HEK293T (cell line): ENCODE measurements around the gene KMT2A.
A peak's percentile ranks its signal among the peaks of the same experiment; 100 is the strongest.

Experiments used
- CTCF ChIA-PET: fragments of 350-600 bp; formaldehyde crosslinking; extraction: SDS; loops from one replicate; lab custom pipeline; 2021; ENCODE audit warnings: antibody characterized with exemption, inconsistent platforms; lab: Yijun Ruan, JAX
- POLR2A ChIA-PET: fragments of 350-600 bp; formaldehyde crosslinking; extraction: SDS; loops from one replicate; lab custom pipeline; 2020; ENCODE audit warnings: antibody characterized with exemption, inconsistent platforms; lab: Yijun Ruan, JAX
- DNase-seq: peaks from one replicate; pipeline ENCODE4 v3.0.0; 2012; ENCODE audit warnings: mixed read lengths; ENCODE audit errors: extremely low spot score
- ARNT ChIP-seq: fragments of 450-650 bp; IDR thresholded peaks from 2 replicates; pipeline ENCODE4 v1.6.1; 2017; ENCODE audit warnings: mild to moderate bottlenecking
- BHLHE40 ChIP-seq: fragments of 450-650 bp; IDR thresholded peaks from 2 replicates; pipeline ENCODE4 v1.6.1; 2016; ENCODE audit warnings: mild to moderate bottlenecking, moderate library complexity, borderline replicate concordance
- CTBP1 ChIP-seq: fragments of 450-650 bp; IDR thresholded peaks from 2 replicates; pipeline ENCODE4 v1.6.1; 2016; ENCODE audit warnings: borderline replicate concordance
- ELF4 ChIP-seq: fragments of 450-650 bp; IDR thresholded peaks from 2 replicates; pipeline ENCODE4 v1.6.1; 2017; ENCODE audit warnings: antibody characterized with exemption
- FOXA1 ChIP-seq: fragments of 450-650 bp; IDR thresholded peaks from 2 replicates; pipeline ENCODE4 v1.6.1; 2016; ENCODE audit warnings: mild to moderate bottlenecking
- FOXK2 ChIP-seq: fragments of 450-650 bp; IDR thresholded peaks from 2 replicates; pipeline ENCODE4 v1.6.1; 2016; ENCODE audit warnings: mild to moderate bottlenecking
- FOXM1 ChIP-seq: fragments of 450-650 bp; IDR thresholded peaks from 2 replicates; pipeline ENCODE4 v1.6.1; 2017; ENCODE audit warnings: mild to moderate bottlenecking, borderline replicate concordance
- HDGF ChIP-seq: fragments of 450-650 bp; IDR thresholded peaks from 2 replicates; pipeline ENCODE4 v1.6.1; 2017; ENCODE audit warnings: antibody characterized with exemption, borderline replicate concordance
- L3MBTL2 ChIP-seq: fragments of 450-650 bp; conservative IDR thresholded peaks from 2 replicates; pipeline ENCODE4 v1.6.1; 2016; ENCODE audit warnings: mild to moderate bottlenecking
- LEF1 ChIP-seq: fragments of 450-650 bp; IDR thresholded peaks from 2 replicates; pipeline ENCODE4 v1.6.1; 2017; ENCODE audit warnings: mild to moderate bottlenecking, borderline replicate concordance
- NFRKB ChIP-seq: fragments of 450-650 bp; IDR thresholded peaks from 2 replicates; pipeline ENCODE4 v1.6.1; 2016; ENCODE audit warnings: mild to moderate bottlenecking, moderate library complexity
- SP1 ChIP-seq: fragments of 450-650 bp; IDR thresholded peaks from 2 replicates; pipeline ENCODE4 v1.6.1; 2017
- SUZ12 ChIP-seq: fragments of 450-650 bp; IDR thresholded peaks from 2 replicates; pipeline ENCODE4 v1.6.1; 2016; ENCODE audit warnings: mild to moderate bottlenecking
- TARDBP ChIP-seq: fragments of 450-650 bp; IDR thresholded peaks from 2 replicates; pipeline ENCODE4 v1.6.1; 2016
- ZNF384 ChIP-seq: fragments of 450-650 bp; IDR thresholded peaks from 2 replicates; pipeline ENCODE4 v1.6.1; 2016
- TF ChIP-seq, protein P1 (sequence below): fragments of 450-650 bp; IDR thresholded peaks from 2 replicates; pipeline ENCODE4 v1.6.1; 2016

Gene KMT2A

DNA sequence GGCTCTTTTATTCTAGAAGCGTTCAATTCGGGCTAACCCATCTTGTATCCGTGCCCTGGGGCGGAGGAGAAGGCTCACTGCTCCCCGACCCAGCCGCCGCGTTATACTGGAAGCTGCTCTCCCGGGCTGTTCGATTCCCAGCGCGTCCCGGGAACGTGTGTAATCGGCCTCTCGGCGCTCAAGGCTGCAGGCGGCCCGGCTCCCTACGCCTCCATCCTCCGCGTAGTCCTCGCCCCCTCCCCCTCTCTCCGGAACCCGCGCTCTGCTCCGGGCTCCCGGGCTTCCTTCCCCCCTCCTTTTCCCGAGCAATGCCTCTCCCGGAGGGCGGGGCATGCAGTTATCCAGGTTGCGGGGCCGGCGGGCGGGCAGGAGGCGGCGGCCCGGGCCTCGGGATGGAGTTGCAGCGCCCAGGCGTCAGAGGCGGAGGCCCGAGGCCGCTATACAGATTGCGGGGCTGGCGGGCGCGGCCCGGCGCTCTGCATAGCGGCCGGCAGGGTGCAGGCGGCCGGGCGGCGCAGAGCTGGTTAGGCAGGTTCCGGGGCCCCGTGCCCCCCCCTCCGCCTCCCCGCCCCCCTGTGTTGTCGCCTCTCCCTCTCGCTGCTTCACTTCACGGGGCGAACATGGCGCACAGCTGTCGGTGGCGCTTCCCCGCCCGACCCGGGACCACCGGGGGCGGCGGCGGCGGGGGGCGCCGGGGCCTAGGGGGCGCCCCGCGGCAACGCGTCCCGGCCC is at the start of gene KMT2A:
Gene KMT2A, plus strand, starts transcription at position 600 of the 732 bp plus-strand sequence. Its CDS starts 21 bp downstream, at position 621.
- POLR2A ChIA-PET: interaction anchor here (0.8 to 1.8 kb wide), 10 partner anchors 10 to 61 kb away, joined by 3 to 8 read pairs (median 4); no protein-coding TSS in a partner anchor
- CTCF ChIA-PET: interaction anchor here (0.6 kb wide), 2 partner anchors 20 to 79 kb away, joined by 3 to 5 read pairs; no protein-coding TSS in a partner anchor
- DNase-seq: peak; percentile 89
- TF ChIP-seq, protein P1, sequence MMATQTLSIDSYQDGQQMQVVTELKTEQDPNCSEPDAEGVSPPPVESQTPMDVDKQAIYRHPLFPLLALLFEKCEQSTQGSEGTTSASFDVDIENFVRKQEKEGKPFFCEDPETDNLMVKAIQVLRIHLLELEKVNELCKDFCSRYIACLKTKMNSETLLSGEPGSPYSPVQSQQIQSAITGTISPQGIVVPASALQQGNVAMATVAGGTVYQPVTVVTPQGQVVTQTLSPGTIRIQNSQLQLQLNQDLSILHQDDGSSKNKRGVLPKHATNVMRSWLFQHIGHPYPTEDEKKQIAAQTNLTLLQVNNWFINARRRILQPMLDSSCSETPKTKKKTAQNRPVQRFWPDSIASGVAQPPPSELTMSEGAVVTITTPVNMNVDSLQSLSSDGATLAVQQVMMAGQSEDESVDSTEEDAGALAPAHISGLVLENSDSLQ: no peak
- TF ChIP-seq FOXK2 (no peak), ARNT (peak; percentile 91), NFRKB (no peak; the same call in 1 of the 2 replicates), ELF4 (no peak), CTBP1 (peak; percentile 63; the same call in 1 of the 2 replicates), ZNF384 (no peak), FOXA1 (no peak), SP1 (no peak), FOXM1 (peak; percentile 98), HDGF (no peak), SUZ12 (no peak), BHLHE40 (no peak), LEF1 (peak; percentile 100), TARDBP (peak; percentile 98), L3MBTL2 (no peak)

DNA sequence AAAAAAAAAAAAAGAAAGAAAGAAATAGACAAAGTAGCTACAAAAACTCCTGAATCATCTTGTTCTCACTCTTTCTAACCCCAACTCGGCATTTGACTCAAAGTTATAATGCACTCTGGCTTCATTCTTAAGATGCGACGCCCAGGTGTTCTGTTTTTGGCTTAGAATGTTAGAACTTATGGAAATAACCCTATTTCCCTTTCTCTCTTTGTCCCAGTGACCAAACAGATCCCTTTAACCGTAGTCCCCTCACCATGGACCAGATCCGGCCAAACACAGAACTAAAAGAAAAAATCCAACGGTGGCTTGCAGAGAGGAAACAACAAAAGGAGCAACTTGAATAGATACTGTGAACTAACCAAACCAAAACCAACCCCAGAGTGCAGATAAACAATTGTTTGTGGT is 40.2 kb upstream of the KMT2A start:
- POLR2A ChIA-PET: no interaction called here
- CTCF ChIA-PET: interaction anchor here (0.6 kb wide), 2 partner anchors 24 to 47 kb away, joined by 3 read pairs; no protein-coding TSS in a partner anchor
- DNase-seq: no peak
- TF ChIP-seq TARDBP (no peak), ARNT (no peak), FOXM1 (no peak), FOXA1 (no peak)

DNA sequence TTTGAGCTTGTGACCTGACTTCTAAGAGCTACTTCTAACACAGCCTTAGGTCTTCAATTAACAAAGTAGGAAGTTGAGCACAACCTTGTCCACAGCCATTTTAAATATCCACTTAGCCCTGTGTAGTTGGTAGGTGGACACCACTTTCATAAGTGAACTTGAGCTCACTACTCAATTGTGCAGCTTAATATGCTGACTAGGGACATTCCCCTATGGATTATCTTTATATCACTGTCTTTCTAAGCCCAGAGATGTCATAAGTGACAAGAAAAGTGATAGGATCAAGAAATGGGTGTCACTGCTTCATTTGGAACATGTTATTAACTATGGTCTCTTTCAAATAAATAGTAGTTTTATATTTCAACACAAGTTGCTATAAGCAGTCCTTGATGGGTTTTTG is 38.8 kb upstream of the KMT2A start:
- DNase-seq: no peak
- ChIA-PET POLR2A (interaction anchor here (0.9 kb wide), 1 partner anchor 11 kb away, joined by 3 read pairs; no protein-coding TSS in a partner anchor), CTCF (no interaction called here)
- TF ChIP-seq NFRKB (no peak), SP1 (no peak), ARNT (no peak), CTBP1 (no peak), LEF1 (no peak), ELF4 (no peak), FOXK2 (no peak), HDGF (no peak), FOXA1 (no peak), TARDBP (no peak), FOXM1 (no peak), BHLHE40 (no peak)
- TF ChIP-seq, protein P1: no peak

DNA sequence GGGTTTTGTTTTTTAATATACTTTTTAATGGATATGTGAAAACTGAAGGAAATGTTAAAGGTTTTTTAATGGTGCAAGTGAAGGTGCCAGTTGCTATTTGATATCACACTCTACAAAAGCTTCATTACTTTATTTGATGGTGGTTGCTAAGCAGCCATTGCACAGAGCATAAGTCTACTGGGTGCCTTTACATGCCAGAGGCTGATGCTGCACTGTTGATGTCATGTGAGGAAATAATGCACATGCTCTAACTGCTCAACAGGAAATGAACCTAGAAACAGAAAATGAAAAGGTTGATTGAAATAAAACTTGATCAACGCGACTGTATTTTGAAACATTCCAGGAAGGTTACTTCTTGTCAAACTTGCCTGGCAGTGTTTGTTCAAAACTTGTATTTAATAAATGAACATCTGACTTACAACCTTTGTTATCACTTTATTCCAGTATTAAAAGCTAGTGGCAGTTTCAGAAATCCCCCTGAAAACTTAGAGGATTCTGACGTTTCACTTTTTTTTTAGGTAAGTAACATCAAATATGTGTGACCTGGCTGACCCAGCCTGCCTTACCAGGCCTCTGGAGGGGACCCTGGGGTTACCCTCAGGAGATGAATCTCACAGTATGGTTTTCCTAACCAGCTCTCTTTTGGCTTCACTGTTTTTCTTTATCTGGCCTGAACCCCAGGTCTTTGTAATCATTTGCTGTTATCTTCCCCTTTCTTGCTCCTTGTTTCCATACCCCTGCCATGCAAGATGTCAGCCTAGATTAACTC is 37.3 kb upstream of the KMT2A start:
- DNase-seq: no peak
- ChIA-PET CTCF (interaction anchor here (1.0 kb wide), 1 partner anchor 32 kb away, joined by 4 read pairs; no protein-coding TSS in a partner anchor), POLR2A (no interaction called here)
- TF ChIP-seq ZNF384 (no peak), SUZ12 (no peak), HDGF (no peak), FOXK2 (no peak), FOXA1 (no peak), LEF1 (no peak), ARNT (no peak), ELF4 (no peak), NFRKB (no peak), SP1 (no peak), L3MBTL2 (no peak), BHLHE40 (no peak), CTBP1 (no peak), FOXM1 (no peak)
- TF ChIP-seq, protein P1: no peak

DNA sequence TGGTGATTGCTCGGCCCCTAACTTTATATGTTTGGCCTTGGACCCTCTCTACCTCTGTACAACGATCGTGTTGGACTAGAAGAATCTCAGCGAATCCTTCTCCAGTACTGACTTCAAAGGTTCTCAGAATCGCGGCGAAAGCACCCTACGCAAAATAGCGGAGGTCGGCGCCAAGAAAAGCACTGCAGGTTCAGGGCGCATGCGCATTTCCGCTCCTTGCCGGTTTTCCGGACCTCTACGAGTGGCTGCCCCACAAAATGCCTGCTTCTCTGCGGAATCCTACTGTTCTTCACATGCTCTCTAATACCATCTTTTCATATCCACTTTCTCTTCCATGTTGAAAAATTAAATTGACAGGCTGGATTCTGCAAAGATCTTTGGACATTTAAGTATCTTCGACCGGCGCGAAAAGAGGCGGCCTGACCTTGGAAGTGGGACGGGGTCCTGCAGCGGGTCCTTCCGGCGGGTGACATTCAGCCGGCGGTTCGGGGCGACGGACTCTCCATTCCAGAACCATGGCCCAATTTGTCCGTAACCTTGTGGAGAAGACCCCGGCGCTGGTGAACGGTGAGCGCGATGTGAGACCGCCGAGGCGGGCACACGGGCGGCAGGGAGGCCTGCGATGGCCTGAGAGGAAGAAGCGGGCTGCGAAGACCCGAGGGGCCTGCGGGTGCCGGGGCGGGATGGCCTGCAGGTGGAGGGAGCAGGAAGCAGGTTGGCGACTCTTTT is 35.0 kb upstream of the KMT2A start, which contains the start of gene ATP5MG:
Gene ATP5MG, plus strand, starts transcription at position 456 of the 729 bp plus-strand sequence. Its CDS starts 60 bp downstream, at position 516.
- TF ChIP-seq L3MBTL2 (peak; percentile 71), ELF4 (peak; percentile 30; the same call in 1 of the 2 replicates), BHLHE40 (no peak)
- ChIA-PET POLR2A (interaction anchor here (1.0 to 1.9 kb wide), 5 partner anchors 12 to 169 kb away, joined by 3 to 8 read pairs (median 5); no protein-coding TSS in a partner anchor), CTCF (no interaction called here)
- peak; percentile 90 for DNase-seq
